HUDEP-2 (cell line): ENCODE results near the gene DNAJC15.
"Not testable (repeated sequence)": the region's sequence is repeated elsewhere in the genome, so short reads cannot be mapped to it uniquely, and the experiment has no call there.

Source experiments
- DNase-seq, 76 experiments: peaks; one replicate each; lab custom pipeline; 2025; ENCODE audit not compliant: unreplicated experiment in 76 of 76; lab: John Stamatoyannopoulos, UW

The DNAJC15 gene

GRCh38 chr13:43042410-43042921 is 19.1 kb downstream of the DNAJC15 start:
- no peak for DNase-seq

- DNase-seq, result no peak
Observed at GRCh38 chr13:43044720-43045301, 21.4 kb downstream of the DNAJC15 start.

- DNase-seq, result peak in 9 of 76 experiments; percentile 1 to 28 (median 5)
Observed at GRCh38 chr13:43045302-43045773, 22.0 kb downstream of the DNAJC15 start.

GRCh38 chr13:43046259-43046658 is 22.9 kb downstream of the DNAJC15 start:
- DNase-seq, result no peak

- peak in 9 of 76 experiments; percentile 1 to 49 (median 14) for DNase-seq
Observed at GRCh38 chr13:43054803-43055802, 31.7 kb downstream of the DNAJC15 start.

- DNase-seq, result no peak
Observed at GRCh38 chr13:43057653-43058317, 34.4 kb downstream of the DNAJC15 start.

- peak in 25 of 76 experiments; percentile 1 to 51 (median 13) for DNase-seq
Observed at GRCh38 chr13:43058318-43058674, 34.9 kb downstream of the DNAJC15 start.

- no peak for DNase-seq
Observed at GRCh38 chr13:43058831-43059230, 35.4 kb downstream of the DNAJC15 start.

- not testable (repeated sequence) for DNase-seq
Observed at GRCh38 chr13:43059779-43060178, 36.4 kb downstream of the DNAJC15 start.

GRCh38 chr13:43060806-43061205 is 37.4 kb downstream of the DNAJC15 start:
- DNase-seq, result not testable (repeated sequence)

- DNase-seq, result no peak
Observed at GRCh38 chr13:43061496-43062280, 38.3 kb downstream of the DNAJC15 start.

- DNase-seq, result no peak
Observed at GRCh38 chr13:43071824-43072223, 48.4 kb downstream of the DNAJC15 start.

- no peak for DNase-seq
Observed at GRCh38 chr13:43072394-43072793, 49.0 kb downstream of the DNAJC15 start.

- DNase-seq, result no peak
Observed at GRCh38 chr13:43074824-43075510, 51.6 kb downstream of the DNAJC15 start.

- not testable (repeated sequence) for DNase-seq
Observed at GRCh38 chr13:43075511-43075902, 52.1 kb downstream of the DNAJC15 start.

- DNase-seq, result no peak
Observed at GRCh38 chr13:43077046-43077445, 53.7 kb downstream of the DNAJC15 start.

- no peak for DNase-seq
Observed at GRCh38 chr13:43077461-43077860, 54.1 kb downstream of the DNAJC15 start.

GRCh38 chr13:43077906-43078305 is 54.5 kb downstream of the DNAJC15 start:
- DNase-seq, result peak in 1 of 76 experiments; percentile 0

GRCh38 chr13:43078399-43078798 is 55.0 kb downstream of the DNAJC15 start:
- no peak for DNase-seq
